Hepatocyte (in vitro differentiated cells): Measurements from ENCODE around the gene RPAP3.

Experiments
- EZH2 ChIP-seq: fragments of 200-600 bp; sonication (generic); IDR thresholded peaks from 2 replicates; pipeline ENCODE4 v1.6.1; 2016; ENCODE audit warnings: antibody characterized with exemption, mild to moderate bottlenecking, borderline replicate concordance
- EZH2phosphoT487 ChIP-seq: fragments of 200-600 bp; sonication (generic); IDR thresholded peaks from one replicate; pipeline ENCODE4 v1.6.1; 2018; ENCODE audit warnings: antibody characterized with exemption, mild to moderate bottlenecking, low read depth, moderate library complexity; ENCODE audit not compliant: unreplicated experiment, severe bottlenecking
- TF ChIP-seq, protein P1 (sequence below): fragments of 200-600 bp; sonication (generic); IDR thresholded peaks from 2 replicates; pipeline ENCODE4 v1.5.1; 2016; ENCODE audit warnings: antibody characterized with exemption, mild to moderate bottlenecking; ENCODE audit not compliant: poor library complexity

DNA sequence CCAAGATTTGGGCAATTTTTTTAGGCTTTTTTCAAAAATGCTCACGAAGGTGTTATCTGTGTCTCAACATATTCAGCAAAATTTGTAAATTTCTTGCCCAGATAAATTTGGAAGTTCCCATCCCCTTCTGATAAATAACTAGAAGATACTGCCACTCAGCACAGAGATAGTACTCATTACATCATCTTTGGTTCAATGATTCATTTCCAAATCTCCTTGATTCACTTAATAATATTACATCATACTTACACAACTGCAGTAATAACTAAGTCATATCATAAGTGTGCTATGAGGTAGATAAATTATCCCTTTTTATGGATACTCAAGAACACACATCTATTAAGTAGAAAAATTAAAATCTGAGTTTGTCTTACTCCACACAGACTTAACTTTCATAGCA is 89.4 kb downstream of the RPAP3 start:
- TF ChIP-seq, protein P1, sequence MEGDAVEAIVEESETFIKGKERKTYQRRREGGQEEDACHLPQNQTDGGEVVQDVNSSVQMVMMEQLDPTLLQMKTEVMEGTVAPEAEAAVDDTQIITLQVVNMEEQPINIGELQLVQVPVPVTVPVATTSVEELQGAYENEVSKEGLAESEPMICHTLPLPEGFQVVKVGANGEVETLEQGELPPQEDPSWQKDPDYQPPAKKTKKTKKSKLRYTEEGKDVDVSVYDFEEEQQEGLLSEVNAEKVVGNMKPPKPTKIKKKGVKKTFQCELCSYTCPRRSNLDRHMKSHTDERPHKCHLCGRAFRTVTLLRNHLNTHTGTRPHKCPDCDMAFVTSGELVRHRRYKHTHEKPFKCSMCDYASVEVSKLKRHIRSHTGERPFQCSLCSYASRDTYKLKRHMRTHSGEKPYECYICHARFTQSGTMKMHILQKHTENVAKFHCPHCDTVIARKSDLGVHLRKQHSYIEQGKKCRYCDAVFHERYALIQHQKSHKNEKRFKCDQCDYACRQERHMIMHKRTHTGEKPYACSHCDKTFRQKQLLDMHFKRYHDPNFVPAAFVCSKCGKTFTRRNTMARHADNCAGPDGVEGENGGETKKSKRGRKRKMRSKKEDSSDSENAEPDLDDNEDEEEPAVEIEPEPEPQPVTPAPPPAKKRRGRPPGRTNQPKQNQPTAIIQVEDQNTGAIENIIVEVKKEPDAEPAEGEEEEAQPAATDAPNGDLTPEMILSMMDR = no peak
- TF ChIP-seq EZH2 = no peak
- no peak for TF ChIP-seq EZH2phosphoT487
